Activated CD4-positive, alpha-beta T cell treated with anti-CD3 and anti-CD28 coated beads, Interleukin-2, Interleukin-4, amounts not matched to agents 100 ng/mL and 50 ng/mL, durations not matched to agents 16 hours and 8 hours (primary cell): ENCODE measurements around the gene SUFU.
A peak's percentile ranks its signal among the peaks of the same experiment; 100 is the strongest.

ENCODE experiments used
- DNase-seq: peaks from one replicate; pipeline ENCODE4 v3.0.0-alpha.2; 2020; ENCODE audit warnings: low spot score

SUFU gene

DNA sequence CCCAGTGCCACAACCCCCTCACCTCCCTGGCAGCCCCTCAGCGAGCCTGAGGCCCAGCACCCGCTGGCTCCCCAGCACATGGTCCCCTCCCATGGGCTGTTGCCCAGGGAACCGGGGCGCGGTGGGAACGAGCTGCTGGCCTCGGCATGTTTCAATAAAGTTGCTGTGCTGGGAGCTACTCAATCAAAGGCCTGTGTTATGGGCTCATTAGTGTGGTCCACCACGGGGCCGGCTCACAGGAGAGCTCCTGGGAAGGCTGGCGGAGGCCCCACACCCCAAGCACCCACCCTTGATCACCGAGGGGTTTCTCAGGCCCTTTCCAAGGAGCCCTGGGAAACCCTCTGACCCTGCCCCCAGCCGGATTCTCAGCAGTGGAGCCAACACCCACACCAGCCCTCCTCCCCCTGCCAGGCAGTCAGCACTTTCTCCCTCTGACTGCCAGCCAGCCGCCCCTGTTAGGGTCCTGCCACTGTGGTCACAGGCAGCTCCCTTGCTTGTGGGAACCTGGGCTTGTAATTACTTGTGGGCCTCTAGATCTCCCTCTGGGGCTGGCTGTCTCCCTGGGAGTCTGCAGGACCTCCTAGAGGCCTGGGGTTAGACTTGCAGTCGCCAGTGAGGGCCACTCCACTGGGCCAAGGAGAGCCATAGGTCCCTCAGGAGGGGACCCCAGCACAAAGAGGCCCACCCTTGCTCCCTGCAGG lies 115.7 kb downstream of the SUFU start:
- no peak for DNase-seq

DNA sequence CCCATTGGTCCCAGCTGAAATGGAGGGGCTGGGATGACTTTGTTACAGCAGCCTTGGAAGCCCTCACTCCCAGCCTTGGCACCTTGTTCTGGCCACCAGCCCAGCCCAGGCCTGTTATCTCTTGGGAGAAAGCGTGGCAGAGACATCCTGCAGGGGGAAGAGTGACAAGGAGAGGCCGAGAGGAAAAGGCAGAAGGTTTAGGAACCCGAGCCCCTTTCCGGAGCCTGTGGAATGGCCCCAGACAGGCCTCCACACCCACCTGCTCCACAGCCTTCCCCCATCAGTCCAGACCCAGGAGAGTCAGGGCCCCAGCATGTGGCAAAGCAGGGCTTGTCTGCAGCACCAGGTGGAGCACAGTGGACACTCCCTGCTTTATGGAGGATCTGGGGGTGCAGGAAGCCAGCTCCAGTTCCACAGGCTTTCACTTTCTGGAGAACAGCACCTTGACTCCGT lies 116.4 kb downstream of the SUFU start:
- DNase-seq, result no peak

DNA sequence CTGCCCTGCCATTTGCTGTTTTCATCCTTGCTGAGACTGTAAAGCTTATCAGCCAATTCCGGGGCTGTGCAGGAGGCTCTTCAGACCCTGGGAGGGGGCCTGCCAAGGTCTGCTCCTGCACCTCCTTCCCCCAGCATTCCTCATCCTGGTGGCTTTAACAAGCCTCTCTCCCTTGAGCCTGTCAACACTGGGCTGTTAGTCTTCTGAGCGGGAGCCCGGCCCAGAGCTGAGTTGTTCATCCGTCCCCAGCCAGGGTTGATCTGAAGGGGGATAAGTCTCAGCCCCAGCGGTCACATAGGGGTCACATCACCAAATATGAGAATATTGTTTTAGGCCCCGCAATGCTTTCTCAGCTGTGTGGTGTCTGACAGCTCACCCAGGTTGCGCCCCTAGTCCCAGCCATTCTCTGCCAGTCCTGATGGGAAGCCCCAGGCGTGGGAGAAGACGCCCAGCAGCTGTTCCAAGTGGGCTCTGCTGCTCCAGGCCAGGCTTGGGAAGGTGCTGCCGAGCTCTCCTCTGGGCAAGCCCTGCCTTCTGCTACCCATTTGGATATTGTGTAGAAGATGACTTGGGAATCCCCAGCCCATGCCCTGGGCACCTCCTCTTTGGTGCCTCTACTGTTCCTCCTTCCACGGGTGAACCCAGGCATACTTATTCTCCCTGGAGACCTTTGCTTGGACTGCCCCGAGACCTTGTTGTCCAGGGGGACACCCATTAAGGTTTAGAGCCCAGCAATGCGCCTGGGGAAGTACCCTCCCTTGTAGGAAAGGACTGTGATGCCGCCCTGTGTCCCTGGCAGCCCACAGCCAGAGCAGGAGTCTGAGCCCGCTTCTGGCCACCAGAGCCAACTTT lies 117.0 kb downstream of the SUFU start:
- no peak for DNase-seq

DNA sequence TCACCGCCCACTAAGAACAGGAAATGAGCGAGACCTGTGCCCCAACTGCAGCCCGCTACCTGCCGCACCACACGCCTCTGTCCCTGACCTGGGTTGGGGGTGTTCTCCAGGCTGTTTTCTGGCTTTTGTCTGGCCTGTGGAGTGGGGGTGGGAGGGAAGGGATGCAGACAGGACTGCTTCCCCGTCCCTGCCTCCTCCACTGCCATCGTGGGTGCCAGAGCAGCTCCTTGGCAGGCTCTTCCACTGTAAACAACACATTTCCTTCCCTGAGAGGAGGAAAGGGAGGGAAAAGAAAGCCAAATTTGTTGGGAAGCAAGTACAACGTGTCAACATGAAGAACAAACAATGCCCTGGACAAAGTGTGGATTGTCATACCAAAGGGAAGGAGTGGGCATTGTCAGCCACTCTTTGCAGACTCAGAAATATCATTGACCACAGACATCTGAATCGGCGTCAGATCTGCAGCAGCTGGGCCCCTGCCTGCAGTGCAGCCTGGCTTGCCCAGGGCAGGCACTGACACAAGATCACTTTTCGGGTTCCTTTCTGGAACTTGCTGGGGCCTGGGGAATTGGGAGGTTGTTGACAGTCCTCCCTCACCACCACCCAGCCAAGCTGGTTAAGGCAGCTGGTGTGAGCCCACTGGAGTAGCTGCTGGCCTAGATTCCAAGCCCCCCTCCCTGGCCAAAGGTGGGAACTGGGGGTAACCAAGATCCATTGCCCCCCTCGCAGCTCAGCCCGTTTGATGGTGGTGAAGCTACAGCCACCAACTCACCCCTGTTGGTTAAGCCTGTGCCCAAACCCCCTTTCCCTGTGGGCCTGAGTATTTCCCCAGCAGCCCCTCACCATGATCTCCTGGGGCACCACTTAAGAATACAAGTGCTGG lies 117.9 kb downstream of the SUFU start:
- DNase-seq, result no peak

DNA sequence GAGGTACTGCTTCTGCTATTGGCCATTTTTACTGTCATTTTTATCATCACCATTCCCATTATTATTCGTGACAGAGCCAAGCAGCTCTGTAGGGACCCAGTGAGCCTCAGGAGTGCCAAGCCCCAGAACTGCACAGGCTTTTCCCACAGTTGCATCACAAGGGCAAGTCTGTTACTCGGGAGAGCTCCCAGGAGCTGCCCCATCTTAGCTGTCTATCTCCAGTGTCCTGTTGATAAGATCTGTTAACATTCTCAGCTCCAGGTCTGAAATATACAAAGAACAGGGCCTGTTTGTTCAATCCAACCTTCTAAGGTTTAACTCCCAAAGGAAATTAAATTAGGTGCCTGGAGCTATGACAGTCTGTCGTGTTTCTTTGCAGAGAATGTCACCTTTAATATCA lies 120.3 kb downstream of the SUFU start:
- no peak for DNase-seq

DNA sequence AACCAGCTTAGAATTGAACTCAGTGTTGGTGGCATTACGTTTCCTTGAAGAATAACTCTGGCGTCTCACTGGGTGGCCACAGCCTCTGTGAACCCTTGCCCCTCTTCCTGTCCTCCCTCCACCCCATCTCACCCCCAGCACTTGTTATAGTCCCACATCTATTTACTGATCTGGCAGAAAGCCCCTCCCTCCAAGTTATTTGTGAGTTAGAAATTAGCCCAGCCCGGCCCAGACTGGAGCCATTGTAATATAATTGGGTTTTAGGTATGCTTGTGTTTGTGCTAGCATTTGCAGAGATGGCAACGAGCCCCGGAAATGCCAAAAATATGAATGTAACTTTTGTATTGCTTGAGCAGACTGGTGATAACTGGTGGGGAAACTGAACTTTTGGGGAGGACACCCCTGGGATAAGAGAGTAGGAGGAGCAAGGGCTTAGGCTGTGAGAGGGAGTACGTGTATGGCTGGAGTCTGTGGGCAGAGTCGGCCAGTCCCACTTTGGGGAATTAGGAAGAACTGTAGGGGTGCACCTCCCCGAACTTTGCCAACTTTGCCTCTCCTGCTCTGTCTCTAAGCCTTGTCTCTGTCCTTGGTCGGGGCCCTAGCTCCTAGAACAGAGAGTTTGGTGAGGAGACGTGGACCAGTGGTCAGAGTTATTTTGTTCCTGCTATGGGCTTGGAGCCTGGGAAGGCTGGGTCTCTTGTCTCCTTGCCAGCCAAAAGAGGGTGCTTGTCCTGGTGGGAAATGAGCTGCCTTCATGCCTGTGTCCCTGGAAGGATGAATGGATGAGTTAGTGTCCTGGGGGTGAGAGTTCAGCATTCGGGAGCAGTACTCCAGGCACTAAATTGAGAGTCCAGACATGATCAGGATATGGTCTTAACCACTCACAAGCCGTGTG lies 121.2 kb downstream of the SUFU start:
- no peak for DNase-seq

DNA sequence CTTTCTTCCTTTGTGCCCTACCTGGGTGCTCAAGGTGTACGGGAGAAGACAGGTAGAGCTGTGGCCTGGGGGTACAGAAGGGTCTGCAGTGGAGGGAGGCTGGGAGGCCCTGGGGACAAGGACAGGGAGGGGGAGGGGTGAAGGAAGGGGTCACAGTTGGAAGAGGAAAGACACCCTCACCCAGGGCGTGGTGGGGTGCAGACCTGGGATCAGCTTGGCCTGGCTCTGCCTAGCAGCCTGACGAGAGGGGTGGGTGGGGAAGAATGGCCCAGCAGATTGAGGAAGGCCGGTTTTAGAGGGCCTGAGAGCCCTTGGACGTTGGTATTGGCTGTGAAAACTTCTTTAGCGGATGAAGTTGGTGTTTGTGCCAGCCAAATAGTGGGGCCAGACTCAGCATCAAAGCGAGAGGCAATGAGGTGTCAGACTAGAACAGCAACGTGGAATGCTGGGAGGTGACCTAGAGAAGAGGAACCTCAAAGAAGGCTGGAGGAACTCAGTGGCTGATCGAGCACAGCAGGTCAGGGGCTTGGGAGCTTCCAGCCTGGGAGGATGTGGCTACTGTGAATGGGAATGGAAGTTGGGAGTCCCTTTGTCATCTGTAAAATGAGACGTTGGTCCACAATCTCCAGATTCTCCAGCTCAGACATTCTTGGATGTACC lies 122.4 kb downstream of the SUFU start:
- no peak for DNase-seq

DNA sequence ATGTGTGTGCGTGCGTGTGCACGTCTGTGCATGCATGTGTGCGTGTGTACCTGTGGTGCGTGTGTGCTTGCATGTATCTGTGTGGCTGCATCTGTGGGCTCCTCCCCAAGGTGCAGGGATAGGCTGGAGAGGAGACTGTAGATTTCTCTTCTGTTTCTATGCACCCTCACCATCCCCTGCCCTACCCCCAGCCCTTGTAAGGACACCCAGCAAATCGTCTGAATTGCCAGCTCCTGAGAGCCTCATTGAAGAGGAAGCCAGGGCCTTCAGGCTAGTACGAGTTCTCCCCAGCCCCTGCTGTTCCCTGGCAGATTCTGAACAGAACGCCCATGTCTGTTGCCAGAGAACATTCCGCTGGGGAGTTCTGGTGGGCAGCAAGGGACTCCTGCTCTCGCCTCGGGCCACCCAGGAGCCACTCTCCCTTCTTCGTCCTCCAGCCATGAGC lies 123.5 kb downstream of the SUFU start:
- no peak for DNase-seq

DNA sequence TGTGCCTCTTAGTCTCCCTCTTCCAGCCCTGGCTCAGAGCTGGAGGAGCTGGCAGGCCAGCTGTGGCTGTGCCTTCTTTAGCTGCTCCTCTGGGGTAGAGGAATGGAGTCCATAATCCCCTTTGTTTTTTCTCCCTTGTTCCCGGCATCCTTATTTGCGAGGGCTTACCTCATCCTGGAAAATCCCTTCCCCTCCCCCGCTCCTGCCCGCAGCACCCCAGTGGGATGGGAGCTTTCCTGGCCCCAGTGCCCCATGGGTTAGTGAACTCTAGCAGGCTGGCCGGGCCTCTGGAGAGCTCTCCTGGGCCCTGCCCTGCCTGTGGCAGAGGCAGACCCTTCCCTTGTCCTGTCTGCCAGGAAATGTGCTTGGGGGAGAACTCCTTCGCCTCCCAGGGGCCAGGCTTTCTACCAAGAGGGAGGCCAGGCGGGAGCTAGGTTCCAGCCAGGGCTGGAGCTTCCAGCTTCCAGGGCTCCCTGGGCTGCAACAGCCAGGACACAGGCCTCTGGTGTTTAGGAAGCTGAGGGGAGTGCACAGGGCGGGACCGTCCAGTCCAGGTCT lies 124.0 kb downstream of the SUFU start:
- DNase-seq, result no peak

DNA sequence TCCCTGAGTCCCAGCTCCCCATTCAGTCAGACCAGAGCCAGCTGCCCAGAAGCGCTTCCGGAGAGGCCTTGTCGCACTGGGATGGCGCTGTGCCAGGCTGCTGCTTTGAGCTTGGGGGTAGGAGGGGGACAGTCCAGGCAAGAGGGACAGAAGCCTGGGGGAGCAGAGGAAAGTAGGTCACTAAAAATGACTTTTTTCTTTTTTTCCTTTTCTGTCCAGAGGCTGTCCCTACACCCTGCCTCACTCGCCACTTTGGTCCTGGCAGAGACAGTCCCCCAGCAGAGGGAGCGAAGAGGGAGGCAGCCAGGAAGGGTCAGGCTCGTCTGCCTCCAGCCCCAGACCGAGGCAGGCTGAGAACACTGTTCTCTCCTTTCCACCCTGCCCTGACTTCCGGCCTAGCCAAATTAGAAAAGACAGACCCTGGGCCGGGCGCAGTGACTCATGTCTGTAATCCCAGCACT lies 124.7 kb downstream of the SUFU start:
- no peak for DNase-seq

DNA sequence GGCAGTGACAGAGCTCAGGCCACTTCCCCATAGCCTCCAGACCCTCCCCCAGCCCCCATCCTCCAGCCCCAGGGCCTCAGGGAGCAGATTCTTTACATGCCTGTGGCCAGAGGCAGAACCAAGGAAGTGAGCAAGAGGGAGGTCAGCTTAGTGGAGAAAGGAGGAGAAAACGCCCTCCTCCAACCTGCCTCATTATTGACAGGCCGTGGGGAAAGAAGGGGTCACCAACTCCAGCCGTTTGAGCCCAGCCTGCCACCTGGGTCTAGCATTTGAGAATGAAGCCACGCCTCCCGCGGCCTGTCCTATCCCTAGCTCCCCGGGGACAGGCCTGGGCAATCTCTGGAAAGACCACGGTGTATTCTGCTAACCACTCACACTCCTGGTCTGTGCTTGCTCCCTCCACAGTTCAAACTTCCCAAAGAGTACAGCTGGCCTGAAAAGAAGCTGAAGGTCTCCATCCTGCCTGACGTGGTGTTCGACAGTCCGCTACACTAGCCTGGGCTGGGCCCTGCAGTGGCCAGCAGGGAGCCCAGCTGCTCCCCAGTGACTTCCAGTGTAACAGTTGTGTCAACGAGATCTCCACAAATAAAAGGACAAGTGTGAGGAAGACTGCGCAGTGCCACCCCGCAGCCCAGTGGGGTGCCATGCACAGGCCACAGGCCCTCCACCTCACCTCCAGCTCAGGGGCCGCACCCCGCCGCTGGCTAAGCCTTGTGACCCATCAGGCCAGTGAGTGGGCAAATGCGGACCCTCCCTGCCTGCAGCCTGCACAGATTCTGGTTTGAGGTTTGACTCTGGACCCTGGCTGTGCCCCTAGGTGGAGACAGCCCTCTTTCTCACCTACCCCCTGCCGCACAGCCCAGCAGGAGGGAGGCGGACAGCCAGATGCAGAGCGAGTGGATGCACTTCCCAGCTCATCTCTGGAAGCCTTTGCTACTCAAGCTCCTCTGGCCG lies 126.2 kb downstream of the SUFU start:
- DNase-seq, result no peak

DNA sequence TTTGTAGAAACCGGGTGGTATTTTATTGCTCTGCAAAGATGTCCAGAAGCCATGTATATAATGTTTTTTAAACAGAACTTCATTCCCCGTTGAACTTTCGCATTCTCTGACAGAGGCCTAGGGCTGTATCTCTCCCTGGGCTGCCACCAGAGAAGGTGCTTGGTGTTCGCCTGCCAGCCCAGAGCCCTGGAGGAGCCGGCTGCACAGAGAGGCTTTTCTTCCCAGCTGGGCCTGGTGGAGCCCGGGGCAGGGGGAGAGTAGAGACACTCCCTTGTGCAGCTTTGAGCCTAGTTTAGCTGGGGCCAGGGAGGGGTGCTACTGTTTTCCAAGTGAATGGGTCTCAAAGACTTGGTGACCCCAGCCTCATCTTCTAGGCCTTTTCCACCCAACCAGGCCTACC lies 126.9 kb downstream of the SUFU start:
- no peak for DNase-seq

DNA sequence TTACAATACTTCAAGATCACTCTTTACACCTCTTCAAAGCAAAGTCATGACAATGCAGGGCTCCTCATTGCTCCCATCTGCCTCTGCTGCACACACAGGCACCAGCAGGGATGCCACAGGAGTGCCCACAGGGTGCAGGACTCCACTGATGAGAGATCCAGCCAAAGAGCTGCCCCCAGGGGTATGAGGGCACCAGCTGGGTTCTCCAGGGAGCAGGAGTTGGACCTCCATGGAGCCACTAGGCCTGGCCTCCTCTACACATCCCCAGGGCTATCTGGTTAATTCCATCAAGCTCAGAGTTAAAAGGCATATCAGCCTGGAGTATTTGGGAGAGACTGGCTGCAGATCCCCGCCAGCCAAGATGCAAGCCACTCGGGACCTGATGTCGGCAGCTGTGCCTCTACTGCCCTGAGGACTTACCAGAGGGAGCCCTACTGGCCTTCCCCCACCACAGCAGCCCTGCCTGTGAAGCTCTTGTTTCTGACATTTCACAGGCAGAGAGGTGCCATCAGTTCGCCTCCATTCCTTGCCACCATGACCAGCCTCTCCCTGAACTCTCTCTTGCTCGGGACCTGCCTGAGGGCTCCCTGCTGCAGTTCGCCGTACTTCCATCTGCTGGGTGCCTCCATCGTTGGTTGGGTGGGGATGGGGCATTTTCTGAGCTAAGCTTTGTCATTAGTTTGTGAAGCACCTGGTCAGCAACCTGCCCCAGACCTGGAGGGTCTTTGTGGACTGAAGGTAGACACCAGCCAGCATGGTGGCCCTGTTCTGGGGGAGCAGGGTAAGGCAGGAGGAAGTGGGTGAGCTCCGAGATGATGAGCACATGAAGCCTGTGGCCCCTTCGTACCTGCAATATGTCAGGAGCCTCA lies 128.0 kb downstream of the SUFU start:
- no peak for DNase-seq

DNA sequence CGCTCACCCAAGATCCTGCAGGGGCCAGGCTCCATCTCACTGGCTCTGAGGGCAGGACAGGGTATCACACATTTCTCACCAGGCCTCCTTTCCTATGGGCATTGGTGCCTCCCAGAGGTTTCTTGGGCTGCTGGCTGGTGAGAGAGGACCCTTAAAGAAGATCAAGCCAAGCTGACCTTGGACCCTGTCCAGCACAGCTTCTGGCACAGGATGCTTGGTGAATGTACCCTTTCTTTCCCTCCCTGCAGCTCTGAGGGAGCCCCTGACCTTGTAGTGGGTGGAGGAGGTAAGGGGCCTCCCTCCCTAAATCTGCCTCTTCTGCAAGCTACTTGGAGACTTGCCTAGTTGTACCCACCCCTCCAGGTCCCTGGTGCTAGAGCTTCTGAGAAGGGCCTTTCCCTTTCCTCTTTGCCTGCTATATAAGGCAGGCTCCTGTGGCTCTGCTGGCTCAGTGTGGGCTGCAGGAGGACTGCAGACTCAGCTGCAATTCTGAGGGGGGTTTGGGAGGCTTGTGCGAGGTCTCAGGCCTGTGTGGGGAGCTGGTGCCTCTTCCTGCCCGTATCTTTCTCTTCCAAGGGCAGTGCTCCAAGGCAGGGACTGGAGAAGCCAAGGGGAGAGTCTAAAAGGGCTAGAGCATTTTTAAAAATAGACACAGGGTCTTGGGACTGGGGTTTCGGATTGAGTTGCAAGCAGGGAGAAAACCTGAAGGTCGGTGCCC lies 128.8 kb downstream of the SUFU start:
- DNase-seq, result no peak

DNA sequence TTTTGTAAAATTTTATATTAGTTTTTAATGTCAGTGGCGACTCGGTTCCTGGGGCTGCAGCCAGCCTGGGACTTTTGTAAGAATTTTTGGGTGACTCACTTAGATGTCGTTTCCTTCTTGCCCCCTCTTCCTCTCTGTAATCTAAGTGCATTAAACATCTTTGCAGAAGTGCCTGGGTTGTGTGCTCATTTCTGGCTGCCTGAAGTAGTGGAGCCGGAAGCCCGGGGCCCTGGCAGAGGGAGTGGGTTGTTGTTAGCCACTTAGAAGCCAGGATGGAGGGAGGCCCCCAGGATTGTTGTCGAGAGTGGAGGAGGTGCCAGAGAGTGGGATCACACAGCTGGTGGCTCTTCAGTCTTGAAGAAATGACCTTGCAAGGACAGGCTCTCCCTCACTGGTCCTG lies 129.5 kb downstream of the SUFU start:
- DNase-seq, result peak; percentile 54

DNA sequence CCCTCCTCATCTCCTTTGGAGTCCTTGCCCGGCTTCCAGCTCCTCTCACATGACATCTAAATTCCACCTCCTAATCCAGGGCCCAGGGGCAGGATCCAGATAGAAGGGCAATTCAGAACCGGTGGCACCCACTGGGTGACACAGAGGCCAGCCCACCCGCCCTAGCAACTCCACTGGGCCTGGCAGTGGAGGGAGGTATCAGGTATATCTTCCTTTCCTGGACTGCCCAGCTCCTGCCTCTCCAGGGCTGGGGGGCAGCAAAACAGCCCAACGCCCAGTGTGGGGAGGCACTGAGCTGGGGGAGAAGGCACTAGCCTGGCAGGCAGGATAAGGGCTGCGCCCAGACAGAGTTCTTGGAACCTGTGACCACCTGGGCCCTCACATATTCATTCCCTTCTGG lies 130.1 kb downstream of the SUFU start:
- no peak for DNase-seq

DNA sequence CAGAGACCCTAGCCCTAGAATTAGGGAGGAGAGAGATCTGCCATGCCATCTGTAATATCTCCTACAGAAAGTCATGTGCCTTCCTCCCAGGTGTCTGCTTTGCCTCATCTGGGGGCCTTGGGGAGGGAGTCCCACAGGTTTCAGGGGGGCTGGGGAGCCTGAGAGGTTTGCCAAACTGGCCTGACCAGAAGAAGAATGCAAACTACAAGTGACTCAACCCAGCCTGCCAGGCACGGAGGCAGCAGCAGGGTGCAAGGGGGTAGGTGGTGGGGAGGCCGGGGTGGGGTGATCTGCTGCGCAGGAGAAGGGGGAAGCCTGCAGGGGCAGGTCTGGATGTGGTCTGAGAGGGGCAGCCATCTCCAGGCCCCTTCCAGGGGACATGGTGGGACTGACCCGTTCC lies 130.9 kb downstream of the SUFU start:
- no peak for DNase-seq

DNA sequence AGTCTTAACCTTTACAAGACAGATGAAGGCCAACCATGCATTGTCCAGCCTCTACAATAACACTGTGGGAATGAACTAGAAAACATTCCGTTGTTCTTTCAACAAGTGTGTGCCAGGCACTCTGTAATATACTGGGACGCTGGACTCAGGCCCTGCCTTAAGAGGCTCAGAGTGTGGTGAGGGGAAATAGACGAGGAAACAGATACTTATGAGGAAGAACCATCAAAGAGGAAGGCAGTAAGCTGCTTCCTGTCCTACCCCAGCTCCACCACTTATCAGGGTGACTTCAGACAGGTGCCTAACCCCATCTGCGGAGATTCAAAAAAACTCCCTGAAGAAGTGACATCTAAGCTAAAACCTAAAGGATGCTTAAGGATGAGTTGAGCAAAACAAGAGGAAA lies 131.6 kb downstream of the SUFU start:
- DNase-seq, result no peak
